HG03135 (cell line): ENCODE measurements around the gene CARMIL1.

Experiments
- ATAC-seq: cut with Tn5 transposase; IDR thresholded peaks from one replicate; pipeline ENCODE4 v1.9.1; 2021; ENCODE audit warnings: mild to moderate bottlenecking, moderate library complexity; ENCODE audit not compliant: unreplicated experiment

The CARMIL1 gene

DNA sequence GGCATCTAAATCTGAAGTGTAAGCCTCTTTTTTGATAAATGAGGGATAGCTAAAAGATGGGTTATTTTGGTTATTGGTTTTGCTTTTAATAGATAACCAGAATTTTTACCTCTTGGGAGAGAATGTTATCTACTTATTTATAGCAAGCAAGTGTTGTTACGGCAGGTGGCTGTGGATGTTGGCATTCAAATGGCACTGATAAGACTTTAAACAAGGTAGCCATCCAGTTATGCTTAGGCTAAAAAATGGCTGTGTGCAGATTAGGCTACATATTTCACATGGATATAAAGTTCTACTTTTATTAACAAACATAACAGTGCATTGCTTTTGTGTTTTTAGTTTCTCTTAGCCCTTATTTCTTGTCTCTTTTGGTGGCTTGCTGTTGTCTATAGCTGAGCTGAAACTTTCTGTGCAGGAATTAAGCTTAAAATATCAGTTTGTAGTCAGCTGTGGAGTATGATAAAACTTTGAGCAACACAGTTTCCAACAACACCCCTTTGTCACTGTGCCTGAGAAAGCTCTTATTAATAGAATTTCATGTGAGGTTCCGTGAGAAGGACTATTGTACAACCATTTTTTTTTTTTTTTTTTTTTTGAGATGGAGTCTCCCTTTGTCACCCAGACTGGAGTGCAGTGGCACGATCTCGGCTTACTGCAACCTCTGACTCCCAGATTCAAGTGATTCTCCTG, 28.8 kb downstream of the CARMIL1 start:
- ATAC-seq = no peak

DNA sequence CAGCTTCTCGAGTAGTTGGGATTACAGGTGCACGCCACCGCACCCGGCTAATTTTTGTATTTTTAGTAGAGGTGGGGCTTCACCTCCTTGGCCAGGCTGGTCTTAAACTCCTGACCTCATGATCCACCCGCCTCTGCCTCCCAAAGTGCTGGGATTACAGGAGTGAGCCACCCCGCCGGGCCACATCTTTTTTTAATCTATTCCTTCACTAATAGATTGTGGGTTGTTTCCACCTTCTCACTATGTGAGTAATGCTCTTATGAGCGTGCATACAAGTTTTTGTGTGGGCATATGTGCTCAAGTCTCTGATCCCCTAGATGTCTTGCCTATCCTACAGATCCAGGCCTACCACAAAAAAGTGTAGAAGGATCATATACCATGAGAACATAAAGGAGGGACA, 30.7 kb downstream of the CARMIL1 start:
- ATAC-seq = no peak

DNA sequence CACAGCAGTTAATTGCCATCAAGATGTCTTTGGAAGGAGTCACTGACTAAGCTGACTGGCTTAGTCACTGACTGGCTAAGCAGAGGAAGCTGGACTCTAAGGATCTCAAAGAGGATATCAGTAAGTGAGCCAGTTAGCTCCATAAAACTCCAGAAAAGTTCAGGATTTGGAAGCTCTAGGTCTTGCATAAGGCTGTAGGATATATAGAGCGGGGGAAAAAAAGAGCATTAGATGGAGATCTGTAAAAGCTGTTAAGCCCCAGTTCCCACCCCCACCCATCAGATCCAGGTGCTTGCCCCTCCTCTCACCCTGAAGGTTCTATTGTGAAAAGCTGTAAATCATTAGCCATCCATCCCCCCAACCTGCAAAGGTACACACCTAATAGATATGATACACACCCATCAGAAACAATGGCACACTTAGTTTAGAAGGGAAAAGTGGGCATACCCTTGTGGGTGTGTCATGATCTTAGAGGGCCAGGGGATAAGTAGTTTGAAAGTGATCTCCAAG, 32.2 kb downstream of the CARMIL1 start:
- ATAC-seq = no peak

DNA sequence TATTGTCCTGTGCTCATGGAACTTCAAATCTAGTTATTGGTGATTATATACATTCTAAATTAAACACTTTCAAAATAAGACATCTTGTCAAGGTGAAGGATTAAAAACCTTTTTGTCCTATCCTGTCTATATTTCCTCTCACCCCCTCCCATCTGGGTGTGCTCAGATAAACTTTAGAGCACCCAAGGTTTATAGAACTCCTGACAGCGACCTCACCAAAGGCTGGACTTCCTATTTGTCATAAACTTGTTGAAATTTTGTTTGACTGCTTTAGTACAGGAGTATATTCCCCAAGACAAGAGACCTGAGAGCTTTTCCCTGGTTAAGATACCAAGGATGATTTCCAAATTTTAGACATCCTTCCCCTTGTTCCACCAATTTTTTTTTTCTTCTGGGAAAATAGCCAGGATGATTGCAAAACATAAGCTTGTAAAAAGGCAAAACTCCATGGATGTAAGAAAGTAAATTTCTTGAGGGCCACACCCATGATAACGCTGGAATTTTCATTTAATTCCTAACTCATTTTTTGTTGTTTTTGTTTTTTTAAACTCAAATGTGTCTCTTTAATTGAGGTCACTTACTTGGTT, 33.0 kb downstream of the CARMIL1 start:
- ATAC-seq = no peak

DNA sequence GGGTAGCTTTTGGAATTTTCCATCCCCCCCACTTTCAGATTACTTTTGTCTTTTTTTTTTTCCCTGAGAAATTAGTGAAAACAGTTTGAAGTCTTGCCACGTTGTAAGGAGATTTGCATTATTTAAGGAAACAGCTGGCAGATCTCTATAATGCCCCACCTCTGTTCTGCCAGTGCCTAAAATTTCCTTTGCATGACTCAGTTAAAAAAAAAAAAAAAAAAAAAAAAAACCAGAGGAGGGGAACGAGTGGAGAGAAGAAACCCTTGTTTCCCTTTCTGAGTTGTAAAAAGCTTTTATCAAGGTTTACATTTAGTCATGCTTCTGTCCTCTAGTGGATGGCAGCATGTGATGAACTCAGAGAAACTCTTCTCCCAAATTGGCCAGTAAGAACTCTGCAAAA, 33.5 kb downstream of the CARMIL1 start:
- no peak for ATAC-seq

DNA sequence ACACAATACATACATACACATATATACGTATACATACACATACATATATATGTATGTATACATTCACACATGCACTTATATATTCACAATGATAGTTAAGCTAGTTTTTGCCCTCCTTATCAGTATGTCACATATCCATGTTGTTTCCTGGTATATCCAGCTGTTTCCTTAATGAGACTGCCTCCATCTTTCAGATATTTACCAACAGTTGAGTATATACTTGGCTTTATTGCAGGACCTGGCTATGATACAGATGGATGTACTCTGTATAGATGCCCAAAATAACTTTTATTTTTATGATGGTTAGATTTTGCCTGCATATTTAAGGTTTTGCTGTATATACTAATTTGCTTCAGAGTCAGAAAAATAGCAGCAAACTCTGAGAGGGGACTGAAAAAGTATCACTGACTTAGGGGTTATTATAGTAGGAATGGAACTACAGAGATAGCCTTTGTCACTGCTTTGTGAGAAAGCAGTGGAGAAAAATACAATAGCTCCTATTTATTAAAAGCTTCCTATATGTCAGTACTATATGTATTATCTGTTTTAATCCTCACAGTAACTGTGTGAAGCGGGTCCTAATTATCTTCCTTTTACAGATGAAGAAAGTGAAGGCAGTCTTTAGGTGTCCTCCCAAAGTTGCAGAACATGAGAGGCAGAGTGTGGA, 35.5 kb downstream of the CARMIL1 start:
- no peak for ATAC-seq

DNA sequence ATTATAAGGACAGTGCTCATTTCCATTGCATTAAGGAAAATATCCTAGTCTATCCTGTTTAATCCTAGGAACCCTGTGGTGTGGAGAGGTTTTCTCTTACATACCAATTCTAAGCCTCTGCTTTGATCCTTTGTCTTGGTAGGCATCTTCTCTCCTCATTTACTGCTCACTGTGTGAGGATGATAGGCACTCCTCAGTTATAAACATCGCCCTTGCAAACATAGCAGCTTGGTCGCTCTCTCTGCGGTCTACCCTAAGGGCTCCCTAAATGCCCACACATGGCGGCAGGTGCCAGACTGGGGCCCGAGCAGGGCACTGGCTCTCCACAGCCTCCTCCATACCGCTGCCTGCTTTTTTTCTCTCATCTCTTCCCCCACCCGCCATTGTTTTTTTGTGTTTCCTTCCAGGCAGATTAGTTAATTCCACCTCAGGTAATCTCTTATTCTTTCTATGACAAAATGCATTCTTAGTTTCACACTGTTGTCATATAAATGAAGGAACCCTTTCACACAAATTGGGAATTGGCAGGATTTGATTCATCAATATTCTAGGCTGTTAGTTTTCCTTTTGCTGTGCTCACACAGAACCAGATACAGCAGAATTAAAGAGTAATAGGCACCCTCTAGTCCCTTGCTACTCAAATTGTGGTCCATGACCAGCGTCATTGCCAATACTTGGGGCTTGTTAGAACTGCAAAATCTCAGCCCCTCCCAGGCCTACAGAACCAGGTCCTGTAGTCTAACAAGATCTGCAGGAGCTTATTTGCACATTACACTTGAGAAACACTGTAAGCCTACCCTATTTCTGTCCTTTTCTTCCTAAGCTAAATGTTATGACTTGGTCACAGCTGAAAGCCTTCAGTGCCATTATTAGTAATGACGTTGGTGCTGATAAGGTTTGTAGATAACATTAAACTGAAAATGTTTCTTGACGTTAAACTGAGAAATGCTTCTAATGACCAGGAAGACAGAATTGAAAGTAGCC, 36.3 kb downstream of the CARMIL1 start:
- ATAC-seq = no peak

DNA sequence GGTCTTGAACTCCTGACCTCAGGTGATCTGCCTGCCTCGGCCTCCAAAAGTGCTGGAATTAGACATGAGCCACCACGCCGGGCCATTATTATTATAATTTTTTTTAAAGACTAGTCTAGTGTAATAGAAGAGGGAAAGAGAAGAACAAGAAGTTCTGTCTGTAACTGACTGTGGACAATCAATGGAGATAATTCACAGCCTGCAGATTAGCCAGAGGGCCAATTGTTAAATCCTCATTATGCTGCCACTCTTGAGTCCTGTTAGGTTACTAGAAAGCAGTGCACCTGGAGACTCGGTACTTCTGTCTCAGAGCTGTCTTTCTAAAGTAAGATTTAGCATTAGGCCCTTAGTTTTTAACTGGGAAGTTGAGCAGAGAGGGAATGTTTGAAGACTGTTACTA, 37.5 kb downstream of the CARMIL1 start:
- no peak for ATAC-seq

DNA sequence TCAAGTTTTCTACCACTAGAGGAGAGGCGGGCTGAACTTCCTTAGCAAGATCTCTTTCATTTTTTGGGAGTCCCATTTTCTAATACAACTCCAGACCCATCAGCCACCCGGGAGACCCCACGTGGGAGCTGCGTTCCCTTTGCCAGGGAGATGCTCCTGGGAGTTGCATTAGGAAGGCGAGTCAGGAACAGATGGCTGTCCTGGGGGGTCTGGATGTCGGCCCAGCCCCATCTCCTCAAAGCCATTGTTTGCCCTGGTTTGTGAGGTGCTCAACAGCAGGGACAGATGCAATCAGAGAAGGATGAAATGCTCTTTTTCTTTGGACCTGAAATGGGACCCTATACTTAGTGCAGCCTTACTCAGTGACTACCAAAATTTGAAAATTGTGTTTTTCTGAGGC, 39.4 kb downstream of the CARMIL1 start:
- no peak for ATAC-seq

DNA sequence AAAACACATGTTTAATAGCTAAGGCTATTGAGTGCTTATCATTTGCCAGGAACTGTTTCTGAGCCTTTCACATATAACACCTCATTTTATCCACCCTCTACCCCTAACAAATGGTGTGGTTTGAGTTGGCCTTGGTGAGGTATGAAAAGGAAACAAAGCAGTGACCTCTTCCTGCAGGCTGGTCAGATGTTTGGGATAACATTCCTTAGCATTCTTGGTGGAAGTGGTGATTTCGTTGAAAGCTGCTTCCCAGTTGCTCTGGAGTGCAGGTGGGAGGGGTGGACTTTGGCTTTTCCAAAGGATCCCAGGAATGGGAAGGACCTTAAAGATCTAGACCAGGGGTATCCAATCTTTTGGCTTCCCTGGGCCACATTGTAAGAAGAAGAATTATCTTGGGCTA, 41.3 kb downstream of the CARMIL1 start:
- no peak for ATAC-seq

DNA sequence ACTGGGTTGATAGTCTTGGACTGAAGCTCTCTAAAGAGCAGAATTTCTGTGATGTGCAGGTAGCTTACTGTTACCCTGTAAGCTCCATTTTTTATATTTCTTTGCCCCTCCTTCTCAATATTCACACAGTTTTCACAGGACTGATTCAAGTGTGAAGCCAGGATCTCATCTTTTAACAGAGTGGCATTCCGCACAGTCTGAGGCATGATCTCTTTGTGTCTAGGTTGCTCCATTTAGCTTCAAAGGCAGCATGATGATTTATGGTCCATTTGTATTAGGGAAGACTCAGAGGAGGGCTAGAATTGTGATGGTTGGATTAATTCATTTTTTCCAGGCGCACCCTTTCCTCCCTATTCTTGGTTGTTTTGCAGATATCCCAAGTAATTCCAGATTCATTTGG, 43.5 kb downstream of the CARMIL1 start:
- ATAC-seq = no peak

DNA sequence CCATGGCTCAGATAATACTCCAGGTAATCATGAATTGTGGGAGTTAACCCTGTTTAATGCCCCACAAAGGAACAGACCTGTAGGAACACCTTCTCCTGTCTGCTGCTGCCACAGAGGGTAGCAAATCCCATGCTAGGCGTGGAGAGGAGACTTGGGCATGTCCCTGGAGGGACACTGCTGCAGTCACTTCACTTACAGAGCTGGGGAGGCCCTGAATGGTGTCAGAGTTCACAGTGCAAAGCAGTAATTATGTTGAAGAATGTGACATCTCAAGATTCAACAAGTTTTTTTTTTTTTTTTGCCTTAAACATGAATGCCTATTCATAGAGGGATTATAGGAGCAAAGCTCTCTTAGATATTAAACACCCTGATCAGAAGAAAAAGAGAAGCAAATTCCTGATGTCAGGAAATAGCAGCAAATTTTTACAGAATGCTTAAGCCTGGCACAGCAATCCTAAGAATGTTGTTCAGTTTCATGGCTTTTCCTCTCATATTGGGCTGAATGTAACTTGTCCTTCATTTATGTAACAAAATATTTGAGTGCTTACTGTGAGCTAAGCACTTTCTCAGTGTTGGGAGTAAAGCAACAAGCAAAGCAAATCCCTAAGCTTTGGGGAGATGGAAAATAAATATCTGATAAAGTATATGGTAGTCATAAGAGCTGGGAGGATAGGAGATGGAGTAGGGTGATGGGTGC, 45.0 kb downstream of the CARMIL1 start:
- no peak for ATAC-seq

DNA sequence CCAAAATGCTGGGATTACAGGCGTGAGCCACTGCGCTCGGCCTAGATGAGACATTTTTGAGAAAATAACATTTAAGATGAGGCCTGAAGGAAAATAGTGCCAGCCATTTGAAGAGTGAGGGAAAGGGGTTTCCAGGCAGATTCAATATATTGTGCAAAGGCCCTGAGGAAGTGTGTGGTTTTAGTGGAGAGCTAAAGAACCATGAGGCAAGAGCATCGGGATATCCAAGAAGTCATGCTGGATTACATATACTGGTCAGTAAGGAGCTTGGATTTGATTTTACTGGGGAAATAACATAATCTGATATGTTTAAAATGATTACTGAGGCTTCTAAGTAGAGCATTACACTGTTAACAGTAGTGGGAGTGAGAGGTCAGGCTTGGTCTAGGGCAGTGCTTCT, 47.0 kb downstream of the CARMIL1 start:
- no peak for ATAC-seq

DNA sequence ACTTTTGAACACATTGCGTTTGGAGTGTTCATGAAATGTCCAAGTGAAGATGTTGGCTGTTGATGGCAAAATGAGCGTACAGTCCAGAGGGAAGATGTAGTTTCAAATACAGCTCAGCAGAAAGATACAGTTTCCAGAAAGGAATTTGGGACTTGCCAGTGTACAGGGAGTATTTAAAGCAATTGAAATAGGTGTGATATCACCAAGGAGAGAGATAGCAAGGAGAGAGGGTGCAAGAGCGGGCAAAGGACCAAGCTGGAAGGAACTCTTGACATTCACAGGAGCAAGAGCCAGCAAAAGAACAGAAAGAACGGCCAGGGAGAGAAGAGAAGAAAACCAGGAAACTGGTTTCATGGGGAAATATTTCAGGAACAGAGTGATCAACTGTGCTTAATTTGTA, 47.8 kb downstream of the CARMIL1 start:
- ATAC-seq = no peak

DNA sequence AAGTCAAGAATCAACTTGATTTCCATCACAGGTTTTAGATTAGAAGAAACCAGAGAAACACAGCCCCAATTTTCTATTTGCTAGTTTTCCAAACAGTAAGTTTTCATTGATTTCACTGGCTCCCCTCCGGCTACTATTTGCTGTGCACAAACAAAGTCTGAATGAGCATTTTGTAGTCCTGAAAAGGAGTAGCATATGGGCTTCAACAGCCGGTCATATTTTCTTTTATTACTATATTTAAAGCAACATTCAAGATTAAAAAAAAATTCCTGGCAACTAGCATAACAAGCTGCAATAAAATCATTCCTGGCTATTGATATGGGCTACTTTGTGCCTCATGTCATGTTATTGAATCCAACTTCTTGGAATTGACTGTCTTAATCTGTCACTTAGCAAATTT, 48.3 kb downstream of the CARMIL1 start:
- no peak for ATAC-seq

DNA sequence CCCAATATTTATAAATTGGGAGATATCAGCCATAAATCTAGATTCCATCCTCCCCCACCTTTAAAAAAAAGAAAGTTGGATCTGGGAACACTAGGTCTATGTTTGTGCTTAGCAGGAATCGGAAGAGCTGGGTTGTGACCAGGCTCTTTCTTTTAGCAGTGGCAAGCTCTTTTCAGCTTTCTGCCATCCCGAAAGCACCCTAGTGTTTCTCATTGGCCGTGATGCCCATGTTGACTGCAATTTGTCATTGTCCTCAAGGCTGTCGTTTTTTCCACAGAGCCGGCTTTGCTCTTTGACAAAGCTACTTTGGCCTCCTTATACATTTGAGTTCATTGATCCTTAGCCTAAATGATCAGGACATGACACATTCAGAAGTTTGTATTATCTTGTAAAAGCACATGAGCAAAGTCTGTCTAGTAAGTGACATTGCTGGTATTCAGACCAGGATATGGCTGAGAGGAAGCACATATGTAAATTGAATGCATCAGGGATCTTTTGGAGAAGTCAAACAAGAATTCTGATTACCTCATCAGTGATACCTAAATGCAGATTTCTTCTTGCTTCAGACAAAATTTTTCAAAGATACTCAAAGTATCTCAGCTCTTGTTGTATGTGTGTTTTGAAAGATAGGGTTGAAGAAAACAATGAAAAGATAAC, 50.1 kb downstream of the CARMIL1 start:
- ATAC-seq = no peak

DNA sequence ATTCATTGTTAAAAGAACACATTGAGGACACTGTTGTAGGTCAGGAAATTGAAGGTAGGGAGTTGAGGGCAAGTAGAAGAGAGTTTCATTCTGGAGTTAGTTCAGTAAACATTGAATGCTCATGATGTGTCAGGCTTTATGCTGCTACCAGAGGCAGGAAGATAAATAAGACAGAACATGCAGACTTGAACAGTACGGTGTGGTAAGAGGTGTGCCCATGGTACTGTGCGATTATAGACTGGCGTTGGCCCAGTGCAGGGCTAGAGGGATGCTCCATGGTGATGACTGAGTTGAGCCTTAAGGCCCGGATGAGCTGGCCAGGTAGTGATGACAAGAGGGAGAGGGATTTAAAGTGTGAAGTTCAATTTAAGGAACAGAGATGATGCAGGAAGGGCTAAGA, 50.8 kb downstream of the CARMIL1 start:
- ATAC-seq = no peak

DNA sequence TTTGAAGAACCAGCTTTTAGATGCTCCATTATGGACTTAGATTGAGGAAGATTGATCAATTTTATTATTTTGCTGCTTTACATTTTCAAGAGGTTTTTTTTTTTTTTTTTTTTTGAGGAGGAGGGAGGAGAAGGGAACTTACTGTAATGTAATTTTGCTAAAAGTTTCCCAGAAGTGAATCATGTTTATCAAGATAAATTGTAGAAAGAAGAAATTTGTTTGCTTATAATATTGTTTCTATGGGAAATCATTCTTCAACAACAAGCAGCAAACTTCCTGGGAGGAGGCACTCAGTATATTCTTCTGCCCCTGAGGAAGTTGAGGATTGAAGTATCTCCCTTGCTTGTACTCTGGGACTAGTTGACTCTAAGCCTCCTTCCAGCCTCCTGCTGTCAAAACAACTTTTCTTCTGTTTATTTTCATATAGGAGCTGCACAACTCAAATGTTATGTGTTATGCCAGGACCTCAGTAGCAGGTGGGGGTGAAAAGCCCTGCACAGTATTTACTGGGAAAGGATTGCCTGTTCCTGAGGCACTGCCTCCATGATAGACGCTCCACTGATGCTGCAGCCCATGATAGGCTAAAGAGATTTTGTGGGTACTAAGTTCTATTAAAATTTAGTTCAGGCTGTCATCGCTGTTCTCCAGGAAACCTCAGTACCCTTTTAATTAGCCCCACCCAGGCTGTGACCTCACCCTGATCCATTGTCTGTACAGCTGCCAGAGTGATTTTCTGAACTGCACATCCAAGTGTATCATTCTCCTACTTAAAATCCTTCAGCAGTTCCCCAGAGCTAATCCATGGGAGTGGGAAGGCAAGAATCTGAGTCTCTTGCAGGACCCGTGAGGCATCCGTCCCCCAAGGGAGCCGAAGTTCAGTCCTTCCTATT, 51.9 kb downstream of the CARMIL1 start:
- ATAC-seq = no peak

DNA sequence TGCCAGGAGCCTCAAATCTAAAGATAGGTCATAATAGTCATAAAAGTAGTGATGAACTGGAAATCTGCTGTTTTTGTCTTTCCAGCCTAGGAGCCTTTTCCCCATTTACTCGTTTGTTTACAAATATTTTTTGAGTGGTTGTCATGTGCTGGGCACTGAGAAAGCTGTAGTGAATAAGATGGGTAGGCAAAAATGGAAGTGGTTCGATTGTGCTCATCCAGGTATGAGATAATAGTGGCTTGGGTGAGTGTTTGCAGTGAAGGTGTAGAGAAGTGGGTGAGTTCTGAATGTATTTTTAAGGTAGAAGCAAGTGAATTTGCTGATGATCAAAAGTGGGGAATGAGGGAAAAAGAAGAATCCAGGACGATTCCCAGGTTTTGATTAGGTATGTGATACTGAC, 53.0 kb downstream of the CARMIL1 start:
- no peak for ATAC-seq
